ENCODE results near the gene ASB12.

Gene ASB12, protein sequence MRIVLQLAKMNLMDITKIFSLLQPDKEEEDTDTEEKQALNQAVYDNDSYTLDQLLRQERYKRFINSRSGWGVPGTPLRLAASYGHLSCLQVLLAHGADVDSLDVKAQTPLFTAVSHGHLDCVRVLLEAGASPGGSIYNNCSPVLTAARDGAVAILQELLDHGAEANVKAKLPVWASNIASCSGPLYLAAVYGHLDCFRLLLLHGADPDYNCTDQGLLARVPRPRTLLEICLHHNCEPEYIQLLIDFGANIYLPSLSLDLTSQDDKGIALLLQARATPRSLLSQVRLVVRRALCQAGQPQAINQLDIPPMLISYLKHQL

DNA sequence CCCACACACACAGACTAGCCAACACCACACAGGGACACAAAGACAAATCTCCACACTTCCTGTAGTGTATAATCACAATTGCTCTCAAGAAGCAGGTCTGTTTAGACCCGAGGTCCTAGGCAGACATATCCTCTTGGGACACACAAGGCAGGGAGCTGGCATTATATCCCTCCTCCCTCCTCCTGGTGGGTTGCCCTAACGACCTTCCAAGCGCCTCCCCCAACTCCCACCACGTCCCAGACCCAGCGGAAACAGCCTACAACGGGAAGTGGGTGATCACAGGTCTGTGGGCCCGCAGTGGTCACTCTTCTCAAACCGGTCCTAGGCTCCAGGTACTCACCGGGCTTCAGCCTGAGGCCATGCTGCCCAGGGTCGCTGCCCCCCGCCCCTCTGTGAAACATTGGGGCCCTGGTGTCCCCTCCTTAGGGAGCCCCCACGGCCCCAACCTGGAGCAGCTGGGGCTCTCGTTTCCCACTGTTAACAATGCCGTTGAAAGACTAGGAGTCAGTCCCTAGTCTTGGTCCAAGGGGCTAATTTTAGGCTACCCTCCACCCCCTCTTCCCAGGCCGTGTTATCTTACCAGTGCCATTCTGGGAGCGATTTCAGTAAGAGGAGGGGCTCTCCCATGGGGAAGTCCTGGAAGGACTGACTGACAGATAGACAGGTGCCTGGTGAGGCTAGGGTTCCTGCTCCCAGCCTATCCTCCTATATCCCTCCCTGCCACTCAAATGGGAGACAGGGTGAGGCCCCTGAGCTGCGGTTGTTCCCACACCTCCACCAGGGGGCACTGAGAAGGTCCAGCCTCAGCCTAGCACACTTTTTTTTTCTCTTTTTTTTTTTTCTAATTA is at the start of gene ASB12:
Gene ASB12, minus strand, starts transcription at position 485 of the 848 bp plus-strand sequence. CDS start 4,957 bp downstream, outside the sequence.
- TF ChIP-seq, protein P1, sequence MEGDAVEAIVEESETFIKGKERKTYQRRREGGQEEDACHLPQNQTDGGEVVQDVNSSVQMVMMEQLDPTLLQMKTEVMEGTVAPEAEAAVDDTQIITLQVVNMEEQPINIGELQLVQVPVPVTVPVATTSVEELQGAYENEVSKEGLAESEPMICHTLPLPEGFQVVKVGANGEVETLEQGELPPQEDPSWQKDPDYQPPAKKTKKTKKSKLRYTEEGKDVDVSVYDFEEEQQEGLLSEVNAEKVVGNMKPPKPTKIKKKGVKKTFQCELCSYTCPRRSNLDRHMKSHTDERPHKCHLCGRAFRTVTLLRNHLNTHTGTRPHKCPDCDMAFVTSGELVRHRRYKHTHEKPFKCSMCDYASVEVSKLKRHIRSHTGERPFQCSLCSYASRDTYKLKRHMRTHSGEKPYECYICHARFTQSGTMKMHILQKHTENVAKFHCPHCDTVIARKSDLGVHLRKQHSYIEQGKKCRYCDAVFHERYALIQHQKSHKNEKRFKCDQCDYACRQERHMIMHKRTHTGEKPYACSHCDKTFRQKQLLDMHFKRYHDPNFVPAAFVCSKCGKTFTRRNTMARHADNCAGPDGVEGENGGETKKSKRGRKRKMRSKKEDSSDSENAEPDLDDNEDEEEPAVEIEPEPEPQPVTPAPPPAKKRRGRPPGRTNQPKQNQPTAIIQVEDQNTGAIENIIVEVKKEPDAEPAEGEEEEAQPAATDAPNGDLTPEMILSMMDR (IDR thresholded peaks at IDR 0.05): no peak

DNA sequence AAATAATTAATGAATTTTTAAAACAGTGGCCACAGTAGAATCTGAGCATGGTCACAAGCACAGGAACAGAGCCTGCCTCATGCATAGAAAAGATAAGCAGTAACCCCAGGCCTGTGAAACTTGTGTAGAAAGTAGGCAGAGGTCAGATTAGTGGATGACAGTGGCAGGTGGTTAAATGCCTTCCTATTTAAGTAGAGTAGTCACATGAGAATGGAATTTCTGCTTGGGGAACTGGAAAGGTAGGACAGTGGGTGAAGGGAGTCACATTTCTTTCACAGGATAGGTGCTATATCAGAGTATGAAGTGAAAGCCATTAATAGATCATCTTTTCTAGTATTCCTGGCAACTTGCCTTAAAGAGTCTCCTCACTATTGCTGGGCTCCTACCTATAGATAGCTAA is 34.9 kb upstream of the ASB12 start:
- TF ChIP-seq, protein P1 (IDR thresholded peaks at IDR 0.05): no peak

DNA sequence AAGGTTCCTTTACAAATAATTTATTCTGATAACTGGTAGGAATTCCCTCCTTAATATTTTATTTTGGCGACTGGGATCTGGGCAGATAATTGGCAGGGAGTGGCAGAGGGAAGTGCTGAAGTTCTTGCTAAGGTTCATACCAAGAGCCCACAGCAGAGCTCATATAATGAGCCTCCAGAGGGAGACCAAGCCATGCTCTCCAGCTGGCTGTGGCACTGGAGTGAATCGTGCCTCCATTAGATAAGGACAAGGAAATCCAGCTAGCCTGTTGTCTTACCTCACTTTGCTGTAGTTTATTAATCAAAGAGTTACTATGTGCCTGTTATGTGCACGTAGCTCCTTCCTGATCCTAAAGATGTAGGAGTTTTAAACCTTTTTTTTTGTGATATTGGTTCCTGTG is 1.3 kb downstream of the ASB12 start:
- TF ChIP-seq, protein P1 (IDR thresholded peaks at IDR 0.05): no peak

DNA sequence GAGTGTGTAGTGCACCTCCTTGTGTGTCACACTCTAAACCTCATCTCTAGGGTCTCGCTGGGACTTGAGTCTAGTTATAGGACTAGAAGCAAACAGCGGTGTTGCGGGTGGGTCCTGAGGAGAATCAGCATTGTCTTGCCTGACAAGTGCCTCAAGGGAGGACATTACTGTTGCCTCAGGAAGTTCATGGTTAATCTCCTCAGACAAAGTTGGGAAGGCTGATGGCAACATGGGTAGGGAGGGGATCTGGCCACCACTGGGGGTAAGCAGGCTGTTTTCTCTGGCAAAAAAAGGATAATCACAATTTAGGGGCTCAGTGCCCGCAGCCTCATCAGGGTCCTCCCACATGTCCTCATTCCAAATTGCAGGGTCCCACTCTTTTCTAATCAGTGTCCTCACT is 12.4 kb downstream of the ASB12 start:
- TF ChIP-seq, protein P1 (IDR thresholded peaks at IDR 0.05): no peak

DNA sequence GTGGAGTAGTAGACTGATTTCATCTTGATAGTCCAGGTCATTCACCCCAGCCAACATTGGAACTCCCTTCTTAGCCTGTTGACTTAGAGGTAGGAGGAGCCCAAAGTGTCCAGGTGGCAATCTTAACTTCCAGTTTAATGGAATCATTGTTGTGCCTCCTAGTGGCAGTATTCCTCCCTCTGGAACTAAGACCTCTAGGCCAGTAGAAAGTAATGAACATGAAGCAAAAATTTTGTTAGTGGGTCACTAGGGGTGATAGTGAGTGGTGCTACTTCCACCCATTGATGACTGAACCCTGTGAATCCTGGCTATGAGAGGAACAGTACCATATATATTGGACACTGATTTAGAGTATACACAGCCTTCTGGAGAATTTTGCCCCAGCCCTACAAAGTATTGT is 16.4 kb downstream of the ASB12 start:
- TF ChIP-seq, protein P1 (IDR thresholded peaks at IDR 0.05): peak; percentile 14; the same call in 1 of the 2 replicates

DNA sequence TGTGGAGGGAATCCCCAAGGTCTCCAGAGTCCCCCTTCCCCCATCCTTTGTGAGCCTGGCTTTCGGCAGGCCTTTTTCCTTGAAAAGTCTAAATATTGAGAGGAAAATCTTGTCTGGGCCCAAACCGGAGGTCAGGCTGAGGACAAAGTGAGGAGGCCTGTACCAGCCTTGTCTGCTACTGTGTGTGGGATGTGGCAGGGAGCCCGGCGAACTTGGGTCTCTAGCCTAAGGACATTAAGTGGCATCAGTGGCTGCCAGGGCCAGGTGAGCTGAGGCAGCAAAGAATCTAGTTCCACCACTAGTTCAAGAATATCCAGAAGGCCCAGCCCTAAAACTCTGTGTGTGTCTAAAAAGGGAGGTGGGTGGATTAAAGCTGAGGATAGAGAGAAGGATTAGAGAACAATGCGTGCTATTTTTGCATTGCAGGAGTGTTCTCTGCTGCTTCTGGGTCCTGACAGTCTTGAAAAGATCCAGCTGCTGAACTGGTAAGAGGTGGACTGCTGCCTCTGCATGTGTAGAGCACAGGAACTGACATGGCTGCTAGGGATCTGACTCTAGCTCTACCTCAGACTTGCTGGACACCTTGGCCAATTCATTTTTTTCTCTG is 23.7 kb downstream of the ASB12 start:
- TF ChIP-seq, protein P1 (IDR thresholded peaks at IDR 0.05): no peak

DNA sequence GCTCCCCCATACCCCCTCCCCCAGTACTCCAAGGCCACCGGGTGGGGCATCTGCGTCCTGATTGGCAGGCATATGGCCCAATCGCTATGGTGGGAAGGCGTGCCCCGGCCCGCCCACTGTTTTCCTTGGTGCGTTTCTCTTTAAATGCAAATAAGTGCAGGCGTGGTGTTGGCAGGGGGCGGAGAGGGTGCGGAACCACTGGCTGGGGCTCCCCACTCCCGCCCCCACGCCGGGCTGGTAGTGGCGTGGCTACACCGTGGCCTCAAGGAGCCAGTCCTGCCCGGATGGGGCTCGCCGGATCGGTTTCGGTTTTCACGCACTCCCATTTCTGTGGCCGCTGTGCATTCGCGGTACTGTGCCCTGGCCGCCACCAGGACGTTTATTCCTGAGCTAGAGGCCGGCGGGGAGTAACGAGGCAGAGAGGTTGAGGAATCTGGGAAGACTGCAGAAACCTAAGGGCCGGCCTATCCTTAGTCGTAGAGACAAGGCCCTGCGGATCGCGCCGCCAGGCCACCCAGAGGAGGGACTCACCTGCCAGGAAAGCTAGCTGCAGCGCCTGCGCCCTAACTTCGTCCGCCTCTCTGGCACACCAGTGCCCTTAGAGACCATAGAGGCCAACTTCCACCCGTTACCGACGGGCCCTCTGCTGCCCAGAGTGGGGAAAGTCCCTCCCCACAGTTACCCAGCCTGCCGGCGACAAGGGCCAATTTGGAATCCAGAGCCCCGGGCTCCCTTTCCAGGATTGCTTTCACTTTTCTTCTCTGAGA is 24.5 kb downstream of the ASB12 start:
- TF ChIP-seq, protein P1 (IDR thresholded peaks at IDR 0.05): peak; percentile 10; the same call in 1 of the 2 replicates

Data from LNCAP (cell line).